A673 (cell line): ENCODE measurements around the gene FOXJ3.

Experiments
- CTCF ChIP-seq: fragments of 300-800, 200-600 bp; sonication (generic); conservative IDR thresholded peaks from 2 replicates; pipeline ENCODE4 v1.5.1; 2017; ENCODE audit warnings: low read depth, mild to moderate bottlenecking, antibody characterized with exemption, low read length, moderate library complexity, mixed read lengths
- EZH2 ChIP-seq: fragments of 200-600 bp; sonication (generic); IDR thresholded peaks from 2 replicates; pipeline ENCODE4 v1.6.1; 2017; ENCODE audit warnings: borderline replicate concordance, low read depth, mild to moderate bottlenecking, mixed read lengths, antibody characterized with exemption, low read length; ENCODE audit not compliant: poor library complexity, severe bottlenecking

DNA sequence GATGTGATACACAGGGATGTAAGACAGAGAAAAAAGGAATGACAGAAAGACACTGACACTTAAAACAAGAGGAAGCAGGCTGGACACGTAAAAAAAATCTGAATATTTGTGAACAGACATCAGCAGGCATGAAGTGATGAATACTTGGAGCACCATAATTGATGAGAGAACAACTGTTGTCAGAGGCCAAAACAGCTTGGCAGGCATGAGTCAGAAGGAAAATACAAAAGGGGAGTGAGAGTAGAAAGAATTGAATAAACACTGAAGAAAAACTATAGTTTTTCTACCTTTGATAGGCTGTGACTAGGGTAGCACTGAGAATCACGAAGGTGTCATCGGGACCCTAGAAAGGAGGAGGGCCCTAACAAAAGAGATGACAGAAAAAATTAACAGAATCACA lies 148.9 kb downstream of the FOXJ3 start:
- TF ChIP-seq CTCF (no peak), EZH2 (no peak)
